ENCODE measurements around the gene PGC.

GRCh38 chr6:41719436-41720261, 27.5 kb downstream of the PGC start:
- TF ChIP-seq CTCF (IDR thresholded peaks at IDR 0.05; ENCODE audit: extremely low read depth in 1 of 2, insufficient read depth in 1 of 2, low read depth in 1 of 2, low read length in 2 of 2): no peak
- TF ChIP-seq POLR2A (IDR thresholded peaks at IDR 0.05; ENCODE audit: low read depth, low read length): no peak

All from endothelial cell of umbilical vein (primary cell).